GM19025 (cell line): ENCODE data around the gene ERVW-1.

Experiments used
- ATAC-seq: cut with Tn5 transposase; IDR thresholded peaks from one replicate; pipeline ENCODE4 v1.9.1; 2021; ENCODE audit warnings: mild to moderate bottlenecking, low read depth, moderate library complexity; ENCODE audit not compliant: unreplicated experiment

ERVW-1 gene

GRCh38 chr7:92432299-92432946 is 45.3 kb downstream of the ERVW-1 start:
- ATAC-seq = no peak

GRCh38 chr7:92427193-92427592 is 50.6 kb downstream of the ERVW-1 start:
- ATAC-seq = no peak

GRCh38 chr7:92425311-92425947 is 52.3 kb downstream of the ERVW-1 start:
- no peak for ATAC-seq

- no peak for ATAC-seq
These were observed 54.0 kb downstream of the ERVW-1 start for GRCh38 chr7:92423710-92424131.

- ATAC-seq = no peak
These were observed 54.8 kb downstream of the ERVW-1 start for GRCh38 chr7:92422926-92423325.

- no peak for ATAC-seq
These were observed 55.9 kb downstream of the ERVW-1 start for GRCh38 chr7:92421676-92422435.
